HG03064 (cell line): ENCODE data around the gene SHISAL2A.

Experiments
- ATAC-seq: cut with Tn5 transposase; IDR thresholded peaks from one replicate; pipeline ENCODE4 v1.9.1; 2021; ENCODE audit warnings: low read depth; ENCODE audit not compliant: unreplicated experiment

The SHISAL2A gene

GRCh38 chr1:52632732-52633290 is at the start of gene SHISAL2A:
TSS of gene SHISAL2A (plus strand) at chr1:52633168. CDS start at chr1:52633494, 326 bp downstream.
- ATAC-seq = no peak

DNA sequence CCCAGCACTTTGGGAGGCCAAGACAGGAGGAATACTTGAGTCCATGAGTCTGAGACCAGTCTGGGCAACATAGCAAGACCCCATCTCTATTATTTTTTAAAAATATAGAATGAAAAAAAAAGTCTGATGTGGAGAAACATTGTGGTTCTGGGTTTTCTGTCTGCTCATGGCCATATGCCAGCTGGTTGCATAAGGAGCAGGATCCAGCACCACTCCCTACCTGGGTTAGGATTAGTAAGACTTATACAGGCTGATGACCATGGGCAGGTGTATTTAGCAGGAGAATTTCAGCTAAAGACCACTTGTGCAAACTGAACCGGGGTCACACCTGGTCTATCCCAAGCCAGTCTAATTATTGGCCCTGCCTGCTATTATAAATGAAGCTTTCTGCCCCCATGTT is 47.5 kb upstream of the SHISAL2A start:
- no peak for ATAC-seq

GRCh38 chr1:52588027-52588426 is 44.9 kb upstream of the SHISAL2A start:
- ATAC-seq = no peak

DNA sequence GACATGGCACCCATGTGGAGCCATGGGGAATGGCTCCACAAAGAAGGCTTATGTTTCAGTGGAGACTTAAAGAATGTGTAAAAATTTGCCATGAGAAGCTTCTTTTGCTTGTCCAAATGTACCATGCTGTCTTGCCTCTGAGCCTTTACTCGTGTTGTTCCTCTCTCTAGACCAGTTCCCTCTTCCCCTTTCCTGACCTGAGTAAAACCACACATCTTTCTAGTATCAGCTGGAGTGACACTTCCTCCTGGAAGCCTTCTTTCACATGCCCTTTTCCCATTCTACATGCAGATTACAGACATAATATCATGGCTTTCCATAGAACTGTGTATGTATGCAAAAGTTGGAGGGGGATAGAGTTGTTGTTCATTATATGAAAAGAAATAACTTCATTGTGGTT is 44.4 kb upstream of the SHISAL2A start:
- no peak for ATAC-seq

DNA sequence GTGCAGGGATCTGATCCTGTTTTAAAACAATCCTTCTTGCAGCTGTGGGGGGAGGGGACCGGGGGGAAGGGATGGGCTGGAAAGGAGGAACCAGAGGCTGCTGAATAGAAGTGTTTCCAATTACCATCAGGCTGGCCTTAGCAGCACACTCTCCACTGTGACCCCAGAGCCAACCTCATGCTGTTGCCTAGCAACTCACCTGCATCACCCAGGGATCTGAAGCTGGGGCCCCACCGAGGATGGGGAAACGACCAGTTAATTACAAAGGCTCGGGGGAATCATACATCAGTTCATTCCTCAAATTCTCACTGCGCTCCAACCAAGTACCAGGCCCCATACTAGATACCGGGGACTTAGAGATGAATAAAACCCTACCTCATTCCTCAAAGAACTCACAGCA is 42.7 kb upstream of the SHISAL2A start:
- ATAC-seq = no peak

- ATAC-seq = no peak
These were observed 40.2 kb upstream of the SHISAL2A start for GRCh38 chr1:52592637-52593323.

DNA sequence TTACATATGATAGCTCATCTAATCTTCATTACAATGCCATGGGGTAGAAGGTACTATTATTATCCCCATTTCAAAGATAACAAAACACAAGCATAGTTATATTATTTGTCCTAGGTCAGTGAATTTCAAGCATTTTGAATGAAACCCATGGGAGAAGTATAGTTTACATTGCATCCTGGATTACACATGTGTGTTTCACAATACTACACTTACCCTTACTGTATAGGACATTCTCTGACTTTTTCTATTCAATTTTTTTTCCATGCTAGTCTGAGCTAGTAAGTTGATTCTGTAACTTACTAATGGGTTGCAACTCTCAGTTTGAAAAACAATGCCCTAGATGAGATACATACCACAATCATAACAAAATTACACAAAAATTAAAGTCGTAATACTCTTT is 39.5 kb upstream of the SHISAL2A start:
- ATAC-seq = no peak

DNA sequence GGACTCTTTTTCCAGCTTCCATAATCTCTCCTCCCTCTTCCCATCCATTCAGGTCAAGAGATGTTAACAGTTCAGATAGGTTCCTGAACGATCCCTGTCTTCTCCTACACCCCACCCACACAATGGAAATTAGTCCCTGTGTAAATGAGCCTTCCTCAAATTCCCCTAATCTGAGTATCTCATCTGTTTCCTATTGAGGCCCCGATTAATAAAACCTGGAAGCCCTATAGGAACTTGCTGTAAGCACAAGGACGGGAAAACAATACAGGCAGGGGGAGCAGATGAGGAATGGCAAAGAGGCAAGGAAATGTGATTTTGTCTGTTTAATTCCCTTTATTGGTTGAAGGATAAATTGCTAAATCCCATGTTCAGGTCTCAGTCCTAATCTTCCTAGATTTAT is 37.9 kb upstream of the SHISAL2A start:
- no peak for ATAC-seq

DNA sequence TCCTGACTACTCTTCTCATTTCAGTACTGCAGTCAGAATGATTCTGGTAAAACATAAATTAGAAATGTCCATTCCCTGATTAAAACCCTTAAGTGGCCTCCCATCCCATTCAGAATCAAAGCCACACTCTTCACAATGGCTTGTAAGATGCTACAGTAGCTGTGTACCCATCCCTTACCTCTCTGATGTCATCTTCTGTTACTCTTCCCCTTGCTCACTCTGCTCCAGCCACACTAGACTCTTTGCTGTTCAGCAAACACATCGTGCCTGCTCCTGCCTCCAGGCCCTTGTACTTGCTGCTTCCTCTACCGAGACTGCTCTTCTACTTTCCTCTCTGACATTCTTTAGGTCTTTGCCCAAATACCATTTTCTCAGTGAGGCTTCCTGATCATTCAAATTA is 35.1 kb upstream of the SHISAL2A start:
- ATAC-seq = no peak

GRCh38 chr1:52598729-52599128 is 34.2 kb upstream of the SHISAL2A start:
- no peak for ATAC-seq

GRCh38 chr1:52599236-52599635 is 33.7 kb upstream of the SHISAL2A start:
- no peak for ATAC-seq

- no peak for ATAC-seq
These were observed 32.3 kb upstream of the SHISAL2A start for GRCh38 chr1:52600533-52601179.

DNA sequence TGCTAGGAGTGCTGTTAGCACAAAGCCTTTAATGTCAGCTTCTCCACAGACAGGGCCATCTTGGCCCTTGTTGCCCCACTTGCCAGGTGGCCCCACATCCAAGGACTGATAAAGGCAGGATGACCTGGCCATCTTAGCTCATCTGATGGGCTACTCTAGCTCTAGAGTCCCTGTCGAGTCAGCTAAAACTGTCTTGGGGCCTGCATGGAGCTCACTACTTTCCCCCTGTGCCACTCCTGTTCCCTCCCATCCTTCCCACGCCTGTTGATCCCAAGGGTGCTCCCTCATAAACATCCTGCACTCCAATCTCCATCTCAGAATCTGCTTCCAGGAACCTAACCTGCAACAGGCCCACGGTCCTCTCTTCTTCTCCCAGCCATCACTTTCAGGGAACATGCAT is 31.4 kb upstream of the SHISAL2A start:
- ATAC-seq = no peak

GRCh38 chr1:52601991-52602855 is 30.7 kb upstream of the SHISAL2A start, which contains the start of gene GPX7:
TSS of gene GPX7 (plus strand) at chr1:52602371. CDS start at chr1:52602410, 39 bp downstream.
- no peak for ATAC-seq

DNA sequence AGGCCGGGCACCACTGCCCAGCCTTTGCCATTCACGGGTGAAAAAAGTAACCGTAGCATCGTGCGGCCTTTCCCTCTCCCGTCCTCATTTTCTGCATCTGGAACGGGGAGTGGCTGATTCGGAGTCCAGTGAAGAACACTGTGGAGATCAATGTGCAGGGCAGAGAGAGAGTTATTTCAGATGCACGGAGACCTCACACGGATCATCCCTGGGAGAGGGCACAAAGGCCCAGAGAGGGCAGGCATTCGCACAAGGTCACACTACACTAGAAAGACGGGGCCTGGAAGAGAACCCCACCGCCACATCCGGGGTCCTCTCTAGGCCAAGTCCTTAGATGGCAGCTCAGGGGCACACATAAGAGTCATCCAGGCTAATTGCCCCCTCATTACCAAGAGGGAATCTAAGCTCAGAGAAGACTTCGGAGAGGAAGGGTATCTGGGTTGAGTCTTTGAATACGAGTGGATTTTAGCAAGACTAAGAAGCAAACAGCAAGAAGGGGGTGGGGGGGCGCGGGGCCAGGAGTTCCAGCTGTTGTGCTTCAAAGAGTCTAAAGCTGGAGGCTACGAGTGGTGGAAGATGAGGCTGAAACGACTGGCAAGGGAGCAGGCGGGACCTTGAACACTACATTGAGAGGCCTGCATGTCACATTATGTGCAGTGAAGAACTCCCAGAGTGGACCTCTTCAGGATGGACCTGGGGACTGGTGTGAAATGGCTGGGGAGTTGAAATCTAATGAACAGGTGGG is 29.9 kb upstream of the SHISAL2A start:
- ATAC-seq = no peak

DNA sequence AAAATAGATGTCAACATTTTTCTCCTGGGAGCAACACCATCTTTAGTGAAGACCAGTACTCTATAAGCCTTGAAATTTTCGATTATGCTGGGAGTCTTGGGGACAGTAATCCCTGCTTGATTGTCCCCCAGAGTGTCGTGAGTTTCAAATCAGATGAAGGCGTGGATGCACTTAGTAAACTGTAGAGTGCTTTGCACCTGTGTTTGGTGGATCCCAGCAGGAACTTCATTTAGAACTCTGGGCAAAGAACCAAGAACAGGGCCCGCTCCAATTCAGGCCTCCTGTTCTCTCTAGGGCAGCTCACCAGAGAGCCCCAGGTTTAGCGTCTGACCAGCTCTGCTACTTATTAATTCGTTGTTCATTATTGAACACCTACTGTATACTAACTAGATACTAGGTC is 29.3 kb upstream of the SHISAL2A start:
- ATAC-seq = no peak

DNA sequence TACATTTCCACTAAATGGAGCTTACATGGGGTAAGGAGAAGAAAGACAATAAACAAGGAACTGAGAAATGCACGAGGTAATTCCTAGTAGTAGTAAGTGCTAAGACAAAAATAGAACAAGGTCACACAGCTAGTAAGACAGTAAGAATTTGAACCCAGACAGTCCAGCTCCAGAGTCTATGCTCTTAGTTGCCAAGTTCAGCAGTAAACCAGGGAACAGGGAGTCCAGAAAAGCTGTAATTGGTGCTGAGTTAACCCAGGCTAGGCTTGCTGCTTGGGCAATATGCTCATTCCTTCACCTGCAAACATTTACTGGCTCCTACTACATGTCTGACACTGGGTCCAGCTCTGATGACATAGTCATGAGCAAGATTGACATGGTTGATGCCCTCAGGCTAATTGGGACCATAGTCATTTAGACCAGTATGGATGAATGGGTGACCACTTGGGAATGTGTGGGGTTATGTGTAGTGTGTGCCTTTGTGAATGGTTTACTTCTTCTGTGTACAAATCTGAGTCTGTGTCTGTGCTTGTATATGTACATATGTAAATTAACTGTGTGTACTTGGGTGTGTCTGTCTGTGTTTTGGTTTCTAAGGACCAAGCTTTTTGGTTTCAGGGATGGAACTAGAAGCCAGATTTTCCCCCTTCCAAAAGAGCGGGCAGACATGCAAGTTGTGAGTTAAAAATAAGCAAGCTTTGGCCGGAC is 28.8 kb upstream of the SHISAL2A start:
- ATAC-seq = no peak

DNA sequence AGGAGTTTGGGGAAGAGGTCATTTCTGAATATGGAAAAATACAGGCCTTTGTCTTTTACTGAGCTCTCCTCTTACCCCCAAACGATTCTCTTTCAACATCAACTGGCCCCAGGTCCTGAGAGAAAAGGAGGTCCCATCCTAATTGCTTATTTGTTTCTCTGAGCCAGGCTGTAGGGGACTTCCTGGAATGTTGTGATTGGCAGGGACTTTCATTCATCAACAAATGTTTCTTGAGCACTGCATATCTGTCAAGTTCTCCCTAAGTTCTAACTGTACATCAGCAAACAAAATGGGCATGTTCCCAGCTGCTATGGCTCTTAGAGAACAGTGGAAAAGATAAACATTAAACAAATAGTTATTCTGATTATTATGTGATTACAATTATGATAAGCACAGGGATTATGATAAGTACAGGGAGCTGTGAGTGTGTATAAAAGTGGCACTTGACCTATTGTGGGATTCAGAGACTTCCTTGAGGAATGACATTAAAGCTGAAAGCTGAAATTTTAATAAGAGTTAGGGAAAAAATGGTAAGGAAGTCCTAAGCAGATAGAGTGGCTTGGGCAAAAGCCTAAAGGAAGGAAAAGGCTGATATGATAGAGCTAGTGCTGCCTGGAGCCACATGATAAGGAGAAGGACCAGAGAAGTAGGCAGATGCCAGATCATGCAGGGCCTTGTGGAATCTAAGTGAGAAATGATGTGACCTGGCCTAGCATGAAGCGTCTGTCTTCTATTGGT is 19.2 kb upstream of the SHISAL2A start:
- no peak for ATAC-seq

- no peak for ATAC-seq
These were observed 18.3 kb upstream of the SHISAL2A start for GRCh38 chr1:52614671-52615070.
